IPS-NIHi7 (cell line): Measurements from ENCODE around the gene PAGR1.
"Not testable (repeated sequence)": the region's sequence is repeated elsewhere in the genome, so short reads cannot be mapped to it uniquely, and the experiment has no call there.

Experiments used
- DNase-seq: peaks from one replicate; pipeline ENCODE4 v3.0.0; 2012; ENCODE audit warnings: mixed read lengths; ENCODE audit errors: extremely low spot score

The PAGR1 gene

GRCh38 chr16:29812754-29813643 is 3.0 kb upstream of the PAGR1 start:
- DNase-seq = no peak

- DNase-seq = no peak
These were observed 2.0 kb upstream of the PAGR1 start for GRCh38 chr16:29813644-29814562.

GRCh38 chr16:29814592-29814991 is 1.4 kb upstream of the PAGR1 start:
- DNase-seq = no peak

- no peak for DNase-seq
These were observed 775 bp upstream of the PAGR1 start for GRCh38 chr16:29815032-29815721.

- peak; percentile 69 for DNase-seq
These were observed 916 bp downstream of the PAGR1 start for GRCh38 chr16:29816694-29817441.

GRCh38 chr16:29818082-29818481 is 2.1 kb downstream of the PAGR1 start:
- no peak for DNase-seq

GRCh38 chr16:29819506-29819905 is 3.6 kb downstream of the PAGR1 start:
- DNase-seq = no peak

GRCh38 chr16:29820271-29820701 is 4.3 kb downstream of the PAGR1 start, which contains the start of gene MVP:
Gene MVP (plus strand): TSS chr16:29820462. CDS start chr16:29830550, 10,088 bp downstream.
- DNase-seq = no peak

GRCh38 chr16:29820730-29821642 is 5.0 kb downstream of the PAGR1 start:
- no peak for DNase-seq

- no peak for DNase-seq
These were observed 5.7 kb downstream of the PAGR1 start for GRCh38 chr16:29821643-29822115.

GRCh38 chr16:29824589-29825144 is 8.7 kb downstream of the PAGR1 start:
- DNase-seq = no peak

GRCh38 chr16:29825145-29826044 is 9.4 kb downstream of the PAGR1 start:
- no peak for DNase-seq

- DNase-seq = no peak
These were observed 10.4 kb downstream of the PAGR1 start for GRCh38 chr16:29826342-29826695.

GRCh38 chr16:29830774-29831173 is 14.8 kb downstream of the PAGR1 start:
- no peak for DNase-seq

- DNase-seq = no peak
These were observed 15.5 kb downstream of the PAGR1 start for GRCh38 chr16:29831490-29831889.

GRCh38 chr16:29833219-29833618 is 17.3 kb downstream of the PAGR1 start:
- not testable (repeated sequence) for DNase-seq

- DNase-seq = no peak
These were observed 18.1 kb downstream of the PAGR1 start for GRCh38 chr16:29834079-29834478.

- DNase-seq = no peak
These were observed 20.0 kb downstream of the PAGR1 start for GRCh38 chr16:29835926-29836325.

GRCh38 chr16:29836623-29837022 is 20.7 kb downstream of the PAGR1 start:
- DNase-seq = no peak
